Stromal cell of bone marrow (primary cell): ENCODE results near the gene LRRK2.
A peak's percentile ranks its signal among the peaks of the same experiment; 100 is the strongest.
"Not testable (repeated sequence)": the region's sequence is repeated elsewhere in the genome, so short reads cannot be mapped to it uniquely, and the experiment has no call there.

Experiments used
- DNase-seq: peaks from one replicate; pipeline ENCODE4 v3.0.0-alpha.2; 2012; ENCODE audit warnings: low read depth

Gene LRRK2

GRCh38 chr12:40212566-40212965 is 12.2 kb upstream of the LRRK2 start:
- DNase-seq = no peak

GRCh38 chr12:40215982-40216381 is 8.8 kb upstream of the LRRK2 start:
- no peak for DNase-seq

- no peak for DNase-seq
Observed at GRCh38 chr12:40216516-40217288, 8.1 kb upstream of the LRRK2 start.

- DNase-seq = no peak
Observed at GRCh38 chr12:40219760-40220159, 5.0 kb upstream of the LRRK2 start.

- DNase-seq = no peak
Observed at GRCh38 chr12:40222247-40222646, 2.5 kb upstream of the LRRK2 start.

- no peak for DNase-seq
Observed at GRCh38 chr12:40223646-40224045, 1.2 kb upstream of the LRRK2 start.

- DNase-seq = no peak
Observed at GRCh38 chr12:40225337-40225983, 663 bp downstream of the LRRK2 start.

- no peak for DNase-seq
Observed at GRCh38 chr12:40225984-40226602, 1.3 kb downstream of the LRRK2 start.

GRCh38 chr12:40226705-40227104 is 1.9 kb downstream of the LRRK2 start:
- peak; percentile 86 for DNase-seq

- DNase-seq = no peak
Observed at GRCh38 chr12:40227447-40227846, 2.6 kb downstream of the LRRK2 start.

GRCh38 chr12:40228727-40229126 is 3.9 kb downstream of the LRRK2 start:
- no peak for DNase-seq

GRCh38 chr12:40229690-40230651 is 5.2 kb downstream of the LRRK2 start:
- no peak for DNase-seq

- no peak for DNase-seq
Observed at GRCh38 chr12:40232602-40233001, 7.8 kb downstream of the LRRK2 start.

- DNase-seq = no peak
Observed at GRCh38 chr12:40233741-40234367, 9.1 kb downstream of the LRRK2 start.

- DNase-seq = no peak
Observed at GRCh38 chr12:40236357-40236850, 11.6 kb downstream of the LRRK2 start.

- peak; percentile 22 for DNase-seq
Observed at GRCh38 chr12:40238266-40238902, 13.6 kb downstream of the LRRK2 start.

- DNase-seq = no peak
Observed at GRCh38 chr12:40238979-40239378, 14.2 kb downstream of the LRRK2 start.

- DNase-seq = no peak
Observed at GRCh38 chr12:40240779-40241178, 16.0 kb downstream of the LRRK2 start.

- no peak for DNase-seq
Observed at GRCh38 chr12:40241741-40242140, 16.9 kb downstream of the LRRK2 start.

- DNase-seq = not testable (repeated sequence)
Observed at GRCh38 chr12:40244526-40245156, 19.8 kb downstream of the LRRK2 start.
